ENCODE measurements around the gene MAN2B2. TPM values are rescaled to one million over a fixed set of nuclear protein-coding genes. Genes with fewer than 3 reads are reported as not detected.

MAN2B2 gene
- total RNA-seq, 1 donor from 2014 or later, result 32.2 TPM

DNA sequence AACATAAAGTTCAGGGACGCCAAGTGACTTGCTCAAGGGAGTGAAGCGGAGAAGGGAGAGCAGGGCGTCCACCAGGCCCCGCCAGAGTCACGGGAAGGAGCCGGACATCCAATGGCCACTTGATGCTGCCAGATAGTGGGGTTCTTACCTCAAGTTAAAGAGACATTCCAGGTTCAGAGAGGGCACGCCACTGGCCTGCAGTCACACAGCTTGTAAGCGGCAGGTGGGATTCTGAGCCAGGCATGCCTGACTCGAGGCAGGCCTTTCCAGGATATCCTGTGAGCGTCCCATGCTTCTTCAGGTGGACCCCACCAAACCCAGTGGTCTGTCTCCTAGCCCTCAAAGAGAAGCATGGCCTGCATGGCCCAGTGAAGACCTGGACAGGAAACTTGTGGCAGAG is 2.4 kb downstream of the MAN2B2 start:
- Histone ChIP-seq H3K36me3 (ENCODE audit: insufficient read depth, low read length) (peaks cover 11% of the 10 kb centered on the region), H3K4me1 (ENCODE audit: insufficient read depth, low read length) (peaks cover 12% of the 10 kb centered on the region), H3K4me2 (ENCODE audit: low read length) (no peak overlapping the region), H3K9ac (ENCODE audit: low read length) (no peak overlapping the region), H3K79me2 (ENCODE audit: insufficient read depth, low read length) (peaks cover 5% of the 10 kb centered on the region), H2AFZ (ENCODE audit: low read depth, low read length) (no peak overlapping the region), H3K9me3 (ENCODE audit: insufficient read depth, low read depth, low read length) (no peaks in the 10 kb centered on the region), H3K27ac (ENCODE audit: low read depth, low read length) (no peak overlapping the region), H4K20me1 (ENCODE audit: insufficient read depth, low read length) (no peaks in the 10 kb centered on the region), H3K27me3 (ENCODE audit: insufficient read depth, low read length) (peaks cover 3% of the 10 kb centered on the region), H3K4me3 (ENCODE audit: insufficient read depth, low read depth, low read length) (no peak overlapping the region)
- FAIRE-seq (no peak), DNase-seq (ENCODE audit: low read depth) (no peak)
- Mint-ChIP-seq H3K4me3 (ENCODE audit: unreplicated experiment) (no peak overlapping the region), H3K4me1 (ENCODE audit: low read depth, unreplicated experiment) (no peaks in the 10 kb centered on the region), H3K36me3 (ENCODE audit: low read depth, unreplicated experiment) (peaks cover 27% of the 10 kb centered on the region), H3K9me3 (ENCODE audit: unreplicated experiment) (peaks cover 4% of the 10 kb centered on the region), H3K27me3 (ENCODE audit: low read depth, unreplicated experiment) (peaks cover 7% of the 10 kb centered on the region), H3K27ac (ENCODE audit: unreplicated experiment) (no peak overlapping the region)
- TF ChIP-seq CTCF (IDR thresholded peaks at IDR 0.05; ENCODE audit: insufficient read depth, low read depth, low read length) (no peak), EZH2 (IDR thresholded peaks at IDR 0.05; ENCODE audit: insufficient read depth, low read length) (no peak)

GRCh38 chr4:6578221-6578620 is 3.2 kb downstream of the MAN2B2 start:
- Histone ChIP-seq H3K9ac (ENCODE audit: low read length) (no peak overlapping the region), H3K27ac (ENCODE audit: low read depth, low read length) (no peak overlapping the region), H3K4me1 (ENCODE audit: insufficient read depth, low read length) (peaks cover 12% of the 10 kb centered on the region), H3K27me3 (ENCODE audit: insufficient read depth, low read length) (peaks cover 2% of the 10 kb centered on the region), H3K79me2 (ENCODE audit: insufficient read depth, low read length) (peaks cover 5% of the 10 kb centered on the region), H3K4me3 (ENCODE audit: insufficient read depth, low read depth, low read length) (no peak overlapping the region), H3K9me3 (ENCODE audit: insufficient read depth, low read depth, low read length) (no peaks in the 10 kb centered on the region), H3K36me3 (ENCODE audit: insufficient read depth, low read length) (peaks cover 11% of the 10 kb centered on the region), H4K20me1 (ENCODE audit: insufficient read depth, low read length) (no peaks in the 10 kb centered on the region), H2AFZ (ENCODE audit: low read depth, low read length) (no peak overlapping the region), H3K4me2 (ENCODE audit: low read length) (no peak overlapping the region)
- H3K4me3 Mint-ChIP-seq (ENCODE audit: unreplicated experiment), result no peak overlapping the region
- no peaks in the 10 kb centered on the region for H3K4me1 Mint-ChIP-seq (ENCODE audit: low read depth, unreplicated experiment)
- H3K27ac Mint-ChIP-seq (ENCODE audit: unreplicated experiment), result no peak overlapping the region
- no peak for TF ChIP-seq CTCF (IDR thresholded peaks at IDR 0.05; ENCODE audit: insufficient read depth, low read depth, low read length)
- TF ChIP-seq EZH2 (IDR thresholded peaks at IDR 0.05; ENCODE audit: insufficient read depth, low read length), result no peak
- peaks cover 33% of the 10 kb centered on the region for H3K36me3 Mint-ChIP-seq (ENCODE audit: low read depth, unreplicated experiment)
- peaks cover 3% of the 10 kb centered on the region for H3K9me3 Mint-ChIP-seq (ENCODE audit: unreplicated experiment)
- FAIRE-seq, result no peak
- no peak for DNase-seq (ENCODE audit: low read depth)
- no peaks in the 10 kb centered on the region for H3K27me3 Mint-ChIP-seq (ENCODE audit: low read depth, unreplicated experiment)

DNA sequence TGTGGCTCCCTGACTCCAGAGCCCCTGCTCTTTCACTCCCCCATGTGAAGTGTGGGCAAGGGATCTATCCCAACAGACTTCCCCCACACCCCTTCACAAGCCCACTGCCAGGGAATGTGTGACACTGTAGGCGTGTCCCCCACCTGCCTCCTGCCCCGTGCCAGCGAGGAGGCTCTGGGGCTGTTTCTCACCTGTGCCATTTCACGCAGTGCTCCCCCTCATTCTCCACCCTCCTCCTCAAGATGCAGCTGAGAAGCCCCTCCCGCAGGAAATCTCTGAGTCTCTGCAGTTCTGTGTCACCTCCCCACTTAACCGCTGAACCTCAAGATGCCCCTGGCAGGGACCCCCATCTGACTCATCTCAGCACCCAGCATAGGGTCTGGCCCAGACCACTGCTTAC is 5.4 kb downstream of the MAN2B2 start:
- Histone ChIP-seq H3K9me3 (ENCODE audit: insufficient read depth, low read depth, low read length) (no peaks in the 10 kb centered on the region), H3K4me3 (ENCODE audit: insufficient read depth, low read depth, low read length) (no peak overlapping the region), H3K4me2 (ENCODE audit: low read length) (no peak overlapping the region), H2AFZ (ENCODE audit: low read depth, low read length) (no peak overlapping the region), H4K20me1 (ENCODE audit: insufficient read depth, low read length) (no peaks in the 10 kb centered on the region), H3K36me3 (ENCODE audit: insufficient read depth, low read length) (peaks cover 11% of the 10 kb centered on the region), H3K4me1 (ENCODE audit: insufficient read depth, low read length) (peaks cover 6% of the 10 kb centered on the region), H3K79me2 (ENCODE audit: insufficient read depth, low read length) (peaks cover 2% of the 10 kb centered on the region), H3K27ac (ENCODE audit: low read depth, low read length) (no peak overlapping the region), H3K9ac (ENCODE audit: low read length) (no peak overlapping the region), H3K27me3 (ENCODE audit: insufficient read depth, low read length) (no peaks in the 10 kb centered on the region)
- FAIRE-seq, result no peak
- Mint-ChIP-seq H3K27me3 (ENCODE audit: low read depth, unreplicated experiment) (no peaks in the 10 kb centered on the region), H3K9me3 (ENCODE audit: unreplicated experiment) (peaks cover 7% of the 10 kb centered on the region), H3K4me1 (ENCODE audit: low read depth, unreplicated experiment) (no peaks in the 10 kb centered on the region), H3K4me3 (ENCODE audit: unreplicated experiment) (no peak overlapping the region), H3K36me3 (ENCODE audit: low read depth, unreplicated experiment) (peaks cover 48% of the 10 kb centered on the region), H3K27ac (ENCODE audit: unreplicated experiment) (no peak overlapping the region)
- no peak for DNase-seq (ENCODE audit: low read depth)
- TF ChIP-seq CTCF (IDR thresholded peaks at IDR 0.05; ENCODE audit: insufficient read depth, low read depth, low read length) (no peak), EZH2 (IDR thresholded peaks at IDR 0.05; ENCODE audit: insufficient read depth, low read length) (no peak)

Data from astrocyte (in vitro differentiated cells and primary cell).